GM18519 (cell line): ENCODE measurements around the gene KLF6.

Experiments
- ATAC-seq: cut with Tn5 transposase; IDR thresholded peaks from one replicate; pipeline ENCODE4 v1.9.1; 2021; ENCODE audit warnings: mild to moderate bottlenecking, moderate library complexity; ENCODE audit not compliant: unreplicated experiment, low FRiP score

The KLF6 gene

DNA sequence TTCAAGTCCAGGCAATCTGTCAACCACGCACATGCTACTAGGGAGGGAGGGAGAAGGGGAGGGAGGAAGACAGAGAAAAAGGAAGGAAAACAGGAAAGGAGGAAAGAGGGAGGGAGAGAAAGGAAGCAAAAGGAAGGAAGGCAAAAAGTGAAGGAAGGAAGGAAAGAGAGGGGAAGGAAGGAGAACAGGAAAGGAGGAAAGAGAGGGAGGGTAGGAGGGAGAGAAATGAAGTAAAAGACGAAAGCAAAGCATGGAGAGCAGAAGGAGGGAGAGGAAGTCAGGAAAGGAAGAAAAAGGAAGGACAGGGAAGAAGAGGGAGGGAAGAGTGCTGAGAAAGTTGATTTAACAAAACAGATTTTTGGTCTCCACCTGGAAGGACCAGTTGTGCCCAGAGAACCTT, 25.6 kb downstream of the KLF6 start:
- no peak for ATAC-seq

- ATAC-seq = no peak
These were observed 26.5 kb downstream of the KLF6 start for GRCh38 chr10:3758491-3758970.

DNA sequence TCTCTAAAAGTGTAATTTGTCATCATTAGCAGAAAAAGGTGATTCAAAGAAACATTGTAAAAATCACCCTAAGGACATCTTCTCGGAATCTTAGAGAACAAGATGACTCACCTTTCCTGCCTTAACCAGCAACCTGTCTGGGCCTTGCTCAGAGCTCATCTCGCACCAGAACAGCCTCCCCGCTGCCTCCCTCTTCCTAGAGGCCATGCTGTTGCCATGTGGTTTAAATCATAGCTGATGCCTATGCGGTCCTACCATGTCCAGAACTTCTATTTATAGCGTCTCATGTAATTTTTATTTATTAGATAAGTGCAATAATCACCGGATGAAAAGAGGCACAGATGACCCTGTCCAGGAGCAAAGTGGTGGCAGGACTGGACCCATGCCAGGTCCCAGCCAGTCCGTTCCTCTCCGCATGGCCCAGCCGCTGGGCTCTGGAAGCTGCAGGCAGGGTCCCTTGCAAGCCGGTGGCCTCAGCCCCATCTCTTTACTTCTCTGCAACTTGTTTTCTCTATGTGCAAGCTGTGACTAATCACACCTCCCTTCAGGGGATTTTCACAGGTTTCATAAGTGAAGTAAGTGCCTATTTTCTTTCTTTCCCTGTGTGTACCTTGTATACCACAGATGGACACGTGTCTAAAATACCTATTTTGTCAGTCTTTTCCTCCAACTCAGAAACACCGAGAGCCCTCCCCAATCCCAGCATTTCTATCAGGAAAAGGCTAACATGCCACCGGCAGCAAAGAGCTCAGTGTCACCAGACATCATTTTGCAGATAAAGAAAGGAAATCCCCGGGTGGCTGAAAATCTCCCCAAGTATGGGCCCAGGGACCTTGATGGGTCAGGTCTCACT, 27.1 kb downstream of the KLF6 start:
- peak; percentile 73 for ATAC-seq

- no peak for ATAC-seq
These were observed 27.8 kb downstream of the KLF6 start for GRCh38 chr10:3757250-3757637.

DNA sequence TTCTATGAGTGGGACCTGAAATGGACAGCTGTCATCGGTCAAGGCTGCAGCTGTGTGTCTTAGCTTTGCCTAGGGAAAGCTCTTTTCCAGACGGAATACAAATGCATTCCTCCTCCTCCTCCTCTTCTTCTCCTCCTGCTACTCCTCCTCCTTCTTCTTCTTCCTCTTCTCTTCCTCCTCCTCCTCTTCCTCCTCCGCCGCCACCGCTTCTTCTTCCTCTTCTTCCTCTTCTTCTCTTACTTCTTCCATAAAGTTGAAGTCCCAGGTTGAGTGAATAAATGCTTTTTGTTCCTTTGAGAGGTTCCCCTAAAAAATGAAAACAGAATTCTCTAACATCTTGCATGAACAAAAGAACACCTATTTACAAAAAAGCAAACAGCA, 28.7 kb downstream of the KLF6 start:
- ATAC-seq = no peak

DNA sequence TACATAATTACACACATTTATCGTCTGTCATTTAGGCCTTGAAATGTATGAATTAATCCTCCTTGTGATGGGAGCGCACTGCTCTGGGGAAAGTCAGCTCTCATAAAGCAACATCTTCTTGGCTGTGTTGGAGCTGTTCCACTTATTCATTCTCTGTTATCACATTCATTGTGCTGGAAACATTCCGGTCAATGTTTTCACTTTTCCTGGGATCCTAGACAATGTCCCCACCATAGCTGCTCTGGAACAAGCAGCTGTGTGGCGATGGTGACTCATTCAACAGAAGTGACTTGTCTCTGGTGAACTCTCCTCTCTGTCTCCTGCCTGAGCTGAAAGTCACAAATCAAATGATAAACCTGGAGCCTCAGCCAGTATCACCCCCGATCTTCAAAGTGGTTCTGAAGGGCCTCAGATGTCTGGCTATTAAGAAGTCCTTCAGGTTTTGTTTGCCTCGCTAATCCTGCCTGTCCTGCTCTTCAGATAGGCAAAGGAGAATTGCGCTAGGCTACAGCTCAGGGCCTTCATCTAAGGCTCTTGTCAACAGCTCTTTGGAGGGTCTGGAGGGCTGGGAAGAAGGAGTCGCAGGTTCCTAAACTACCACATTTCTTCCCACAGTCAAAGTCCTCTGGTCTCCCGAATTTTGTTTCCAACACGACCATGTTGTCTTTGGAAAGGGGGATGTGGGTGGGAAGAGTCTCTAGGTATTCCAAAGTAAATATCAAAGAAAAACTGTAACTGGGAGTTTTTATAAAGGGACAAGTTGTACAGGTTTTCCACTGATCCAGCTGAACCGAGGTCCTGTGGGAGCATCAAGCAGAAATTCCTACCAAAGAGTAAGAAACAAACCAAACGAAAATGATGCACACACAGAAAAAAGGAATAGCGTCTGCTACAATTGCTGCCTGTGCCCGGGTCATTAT, 29.3 kb downstream of the KLF6 start:
- ATAC-seq = no peak

DNA sequence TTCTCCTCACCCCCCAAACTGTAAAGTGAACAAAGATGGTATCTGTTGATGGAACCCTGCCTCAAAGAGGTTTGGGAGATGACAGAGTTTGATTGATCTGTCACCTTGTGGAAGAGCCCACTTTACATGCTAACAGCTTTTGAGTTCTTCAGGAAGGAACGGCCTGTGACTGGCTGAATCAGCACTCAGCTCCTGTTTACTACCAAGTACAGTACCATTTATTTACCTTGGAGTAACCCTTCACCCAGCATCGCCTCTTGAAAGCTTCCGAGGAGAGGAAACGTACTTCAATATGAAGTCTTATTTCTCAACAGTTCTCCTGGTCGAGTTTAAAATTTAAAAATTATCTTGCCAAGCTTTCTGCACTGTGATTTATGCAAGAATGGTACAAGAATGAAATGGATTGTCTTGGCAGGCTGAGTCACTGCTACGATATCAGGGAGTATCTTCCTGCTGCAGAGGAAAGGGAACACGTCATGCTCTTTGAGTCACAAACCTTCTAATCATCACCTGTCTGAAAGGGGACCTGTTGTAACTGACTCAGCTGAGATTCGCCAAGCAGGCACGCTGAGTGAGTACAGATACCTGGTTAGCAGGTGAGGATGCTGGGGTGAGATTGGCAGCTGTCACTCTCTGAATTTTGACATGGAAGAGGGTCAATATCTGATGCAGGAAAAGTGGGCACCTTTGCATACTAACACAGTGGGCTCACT, 30.1 kb downstream of the KLF6 start:
- no peak for ATAC-seq

DNA sequence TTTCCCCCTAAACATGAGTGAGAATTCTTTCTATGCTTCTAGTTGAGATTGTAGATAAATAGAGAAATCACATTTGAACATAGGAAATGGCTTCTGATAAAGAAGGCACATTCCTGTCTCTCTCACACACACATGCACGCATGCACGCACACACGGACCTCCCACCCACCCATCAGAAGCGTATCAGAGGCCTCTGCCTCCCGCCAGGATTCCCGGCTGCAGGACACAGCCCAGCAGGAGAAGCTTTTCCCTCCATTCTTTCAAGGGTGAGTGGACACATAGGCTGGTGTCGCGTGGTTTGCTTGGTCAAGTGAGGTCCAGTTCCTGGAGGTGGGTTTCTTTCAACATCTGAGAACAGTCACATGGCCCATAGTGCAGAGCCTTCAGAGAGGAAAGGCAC, 34.2 kb downstream of the KLF6 start:
- ATAC-seq = no peak

DNA sequence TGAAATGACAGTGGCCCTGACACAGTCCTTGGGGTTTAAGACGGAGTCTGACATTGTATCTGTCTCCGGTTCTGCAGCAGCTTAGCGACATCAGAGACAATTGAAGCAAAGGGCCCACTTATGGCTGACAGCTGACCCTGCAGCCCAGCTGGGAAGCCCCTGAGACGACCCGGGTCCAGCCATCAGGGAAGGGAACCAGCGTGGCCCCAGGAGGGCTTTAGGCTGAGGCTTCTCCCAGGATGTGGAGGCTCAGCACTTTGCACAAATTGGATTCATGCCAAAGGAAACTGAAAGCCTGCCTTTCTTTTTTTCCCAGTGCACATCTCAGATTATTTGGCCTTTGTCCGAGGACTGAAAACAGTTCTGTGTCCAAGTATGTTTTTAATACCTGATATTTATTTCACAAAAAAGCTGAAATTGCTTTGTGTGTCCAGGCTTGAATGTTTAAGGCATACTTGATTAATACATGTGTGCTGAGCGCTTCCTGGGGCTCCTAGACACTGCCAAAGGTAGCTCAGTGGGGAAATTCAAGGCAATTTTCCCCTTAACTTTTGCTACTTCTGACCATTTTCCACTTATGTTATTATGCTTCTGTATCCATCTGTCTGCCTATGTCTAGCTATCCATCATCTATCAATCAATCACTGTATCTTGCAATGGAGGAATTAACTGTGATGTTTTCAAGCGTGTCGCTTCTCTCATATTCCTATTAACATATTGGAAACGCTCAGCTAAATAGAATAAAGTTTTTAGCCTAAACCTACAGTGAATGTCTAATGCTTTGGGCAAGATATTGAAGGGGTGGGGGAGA, 34.8 kb downstream of the KLF6 start:
- no peak for ATAC-seq

DNA sequence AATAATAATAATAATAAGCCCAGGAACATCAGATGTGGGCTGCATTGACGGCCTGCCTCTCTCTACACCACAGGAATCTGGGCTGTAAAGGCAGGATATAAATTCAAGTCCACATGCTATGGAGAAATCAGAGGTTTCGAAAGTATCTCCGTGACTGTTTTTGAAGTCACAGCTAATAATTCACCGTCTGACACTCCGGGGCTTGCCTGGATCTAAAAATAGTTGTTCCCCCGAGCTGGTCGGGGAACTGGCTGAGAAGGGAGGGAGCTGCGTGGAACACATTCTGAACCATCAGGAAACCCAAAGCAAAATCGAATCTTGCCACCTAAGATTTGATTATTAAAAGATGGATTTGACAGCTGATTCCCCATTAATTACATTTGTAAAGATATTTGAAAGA, 35.4 kb downstream of the KLF6 start:
- no peak for ATAC-seq

DNA sequence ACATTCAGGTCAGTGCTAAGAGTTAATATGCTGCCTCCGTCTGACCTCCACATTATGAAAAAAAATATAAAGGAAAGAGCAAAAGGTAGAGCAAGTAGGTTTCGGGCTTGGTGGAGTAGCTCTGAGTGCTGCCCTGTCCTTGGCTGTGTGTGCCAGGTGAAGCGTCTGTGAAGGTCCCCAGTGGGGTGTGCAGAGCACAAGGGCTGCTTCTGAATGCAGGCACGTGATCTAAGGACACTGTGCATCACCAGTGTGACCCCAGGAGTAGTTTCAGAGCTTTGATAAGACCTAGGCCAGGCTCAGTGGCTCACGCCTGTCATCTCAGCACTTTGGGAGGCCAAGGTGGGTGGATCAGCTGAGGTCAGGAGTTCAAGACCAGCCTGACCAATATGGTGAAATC, 36.0 kb downstream of the KLF6 start:
- ATAC-seq = no peak

- no peak for ATAC-seq
These were observed 36.5 kb downstream of the KLF6 start for GRCh38 chr10:3748484-3748883.

DNA sequence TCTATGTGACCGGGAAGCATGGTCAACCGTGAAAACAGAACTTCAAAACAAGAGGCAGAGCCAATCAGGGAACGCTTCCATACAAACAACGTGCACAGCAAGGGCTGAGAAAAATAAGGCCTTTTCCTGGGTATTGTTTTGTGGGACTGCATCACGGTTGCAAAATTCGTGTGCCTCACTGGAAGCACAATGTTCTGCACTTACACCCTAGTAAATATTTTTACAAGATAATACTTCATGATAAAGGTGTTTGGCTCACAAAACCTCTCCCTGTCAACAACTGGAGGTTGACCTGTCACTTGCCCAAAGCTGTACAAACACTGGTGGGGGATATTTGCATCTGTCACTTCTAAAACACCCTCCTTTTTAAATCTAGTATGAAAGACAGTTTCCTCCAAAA, 37.0 kb downstream of the KLF6 start:
- no peak for ATAC-seq

GRCh38 chr10:3747248-3747960, 37.6 kb downstream of the KLF6 start:
- no peak for ATAC-seq

GRCh38 chr10:3746634-3747033, 38.4 kb downstream of the KLF6 start:
- ATAC-seq = no peak

GRCh38 chr10:3745521-3745920, 39.5 kb downstream of the KLF6 start:
- no peak for ATAC-seq

GRCh38 chr10:3741688-3742461, 43.1 kb downstream of the KLF6 start:
- no peak for ATAC-seq

- no peak for ATAC-seq
These were observed 44.7 kb downstream of the KLF6 start for GRCh38 chr10:3740157-3740871.
